Measurements from ENCODE around the gene BRAF.
"Not testable (repeated sequence)": the region's sequence is repeated elsewhere in the genome, so short reads cannot be mapped to it uniquely, and the experiment has no call there.

BRAF gene

DNA sequence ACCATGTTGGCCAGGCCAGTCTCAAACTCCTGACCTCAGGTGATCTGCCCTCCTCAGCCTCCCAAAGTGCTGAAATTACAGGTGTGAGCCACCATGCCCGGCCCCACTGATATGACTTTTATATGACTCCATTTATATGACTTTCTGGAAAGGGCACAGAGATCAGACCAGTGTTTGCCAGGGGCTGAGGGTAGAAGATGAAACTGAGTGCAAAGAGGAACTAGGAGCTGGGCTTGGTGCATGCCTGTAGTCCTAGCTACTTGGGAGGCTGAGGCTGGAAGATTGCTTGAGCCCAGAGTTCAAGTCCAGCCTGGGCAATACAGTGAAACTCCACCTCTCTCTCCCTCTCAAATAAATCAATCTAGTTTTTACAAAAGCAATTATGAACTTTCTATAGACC lies 7.5 kb downstream of the BRAF start:
- no peak for DNase-seq

DNA sequence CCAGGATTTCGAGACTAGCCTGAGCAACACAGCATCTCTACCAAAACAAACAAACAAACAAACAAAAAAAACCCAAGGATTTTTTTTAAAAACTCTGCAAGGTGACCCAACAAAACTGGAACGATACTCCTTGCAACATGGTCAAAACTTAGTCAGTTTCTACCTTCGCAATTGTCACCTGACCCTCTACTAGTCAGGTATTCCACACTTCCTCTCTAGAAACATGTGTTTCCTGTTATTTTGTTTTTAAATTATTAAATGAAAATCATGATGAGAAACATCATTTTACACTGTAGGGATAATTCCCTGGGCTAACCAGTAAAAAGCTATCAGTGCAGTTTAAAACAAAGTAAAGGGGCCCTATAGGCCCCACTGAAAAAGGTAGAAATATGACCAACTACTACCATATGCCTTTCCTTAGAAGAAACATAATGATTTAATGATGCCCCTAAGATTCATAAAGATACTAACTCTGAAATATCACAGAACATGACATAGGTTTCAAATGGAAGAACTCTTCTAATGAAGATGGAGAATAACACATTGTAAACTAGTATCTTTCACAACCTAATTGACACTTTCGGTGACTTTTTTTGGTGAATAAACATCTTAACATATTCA lies 8.7 kb downstream of the BRAF start:
- no peak for DNase-seq

GRCh38 chr7:140914083-140914482 lies 10.6 kb downstream of the BRAF start:
- DNase-seq = no peak

GRCh38 chr7:140913596-140913928 lies 11.2 kb downstream of the BRAF start:
- not testable (repeated sequence) for DNase-seq

DNA sequence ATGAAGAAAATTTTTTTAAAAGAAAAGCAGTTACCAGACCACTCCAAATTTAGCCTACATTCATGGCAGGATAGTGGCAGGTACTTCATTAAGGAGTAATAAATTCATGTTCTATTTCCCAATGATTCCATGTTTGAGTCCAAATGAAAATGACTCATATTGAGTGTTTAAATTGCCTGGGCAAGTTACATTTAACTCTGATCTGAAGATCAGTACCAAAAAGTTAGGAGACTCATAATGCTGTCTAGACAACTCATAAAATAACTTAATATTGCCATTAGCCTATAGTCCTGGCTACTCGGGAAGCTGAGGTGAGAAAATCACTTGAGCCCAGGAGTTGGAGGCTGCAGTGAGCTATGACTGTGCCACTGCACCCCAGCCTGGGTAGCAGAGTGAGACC lies 13.0 kb downstream of the BRAF start:
- no peak for DNase-seq

DNA sequence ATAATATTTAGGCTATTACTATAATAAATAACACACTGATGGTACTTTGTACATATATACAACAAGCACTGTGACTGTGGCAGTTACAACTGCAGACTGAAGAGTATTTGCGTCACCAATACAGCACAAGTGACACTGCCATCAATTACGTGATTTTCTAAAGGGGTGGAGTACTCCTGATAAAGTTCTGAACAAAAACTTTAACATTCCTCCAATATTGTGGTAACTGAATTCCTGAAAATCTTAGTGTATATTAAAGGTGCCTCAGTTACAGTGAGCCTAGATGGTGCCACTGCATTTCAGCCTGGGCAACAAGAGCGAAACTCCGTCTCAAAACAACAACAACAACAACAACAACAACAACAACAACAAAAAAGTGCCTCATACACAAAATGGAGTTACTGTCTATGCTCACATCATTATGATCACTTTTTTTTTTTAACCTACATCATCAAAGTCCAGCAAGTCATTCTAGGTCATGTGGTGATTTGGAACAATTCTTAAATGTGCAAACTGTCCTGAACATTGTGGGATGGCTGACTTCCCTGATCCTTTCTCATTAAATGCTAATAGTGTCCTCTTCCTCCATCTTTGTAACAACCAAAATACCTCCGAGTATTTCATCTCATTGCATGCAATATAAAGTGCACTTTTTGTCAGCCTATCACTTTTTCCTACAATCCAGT lies 15.1 kb downstream of the BRAF start:
- DNase-seq = no peak

- no peak for DNase-seq
These were observed 16.4 kb downstream of the BRAF start for GRCh38 chr7:140908361-140908760.

DNA sequence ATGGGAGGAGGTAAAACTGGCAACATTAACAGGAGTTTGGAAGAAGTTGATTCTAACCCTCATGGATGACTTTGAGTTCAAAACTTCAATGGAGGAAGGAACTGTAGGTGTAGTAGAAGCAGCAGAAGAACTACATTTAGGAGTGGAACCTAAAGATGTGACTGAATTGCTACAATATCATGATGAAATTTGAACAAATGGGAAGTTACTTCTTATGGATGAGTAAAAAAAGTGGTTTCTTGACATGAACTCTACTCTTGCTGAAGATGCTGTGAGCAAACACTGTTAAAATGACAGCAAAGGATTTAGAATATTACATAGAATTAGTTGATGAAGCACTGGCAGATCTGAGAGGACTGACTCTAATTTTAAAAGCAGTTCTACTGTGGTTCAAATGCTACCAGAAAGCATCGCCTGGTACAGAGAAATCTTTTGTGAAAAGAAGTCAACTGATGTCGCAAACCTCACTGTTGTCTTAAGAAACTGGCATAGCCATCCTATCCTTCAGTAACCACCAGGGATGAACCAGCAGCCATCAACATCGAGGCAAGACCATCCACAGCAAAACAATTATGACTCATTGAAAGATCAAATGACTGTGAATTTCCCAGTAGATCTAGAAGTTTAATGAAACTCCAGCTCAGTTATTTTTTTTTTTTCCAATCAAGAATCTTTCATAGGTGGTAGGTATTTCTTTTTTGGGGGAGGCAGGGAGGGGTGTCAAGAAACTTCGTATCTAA lies 20.8 kb downstream of the BRAF start:
- no peak for DNase-seq

GRCh38 chr7:140902303-140902953 lies 22.3 kb downstream of the BRAF start:
- no peak for DNase-seq

- DNase-seq = no peak
These were observed 22.8 kb downstream of the BRAF start for GRCh38 chr7:140901941-140902302.

- no peak for DNase-seq
These were observed 24.8 kb downstream of the BRAF start for GRCh38 chr7:140899883-140900282.

DNA sequence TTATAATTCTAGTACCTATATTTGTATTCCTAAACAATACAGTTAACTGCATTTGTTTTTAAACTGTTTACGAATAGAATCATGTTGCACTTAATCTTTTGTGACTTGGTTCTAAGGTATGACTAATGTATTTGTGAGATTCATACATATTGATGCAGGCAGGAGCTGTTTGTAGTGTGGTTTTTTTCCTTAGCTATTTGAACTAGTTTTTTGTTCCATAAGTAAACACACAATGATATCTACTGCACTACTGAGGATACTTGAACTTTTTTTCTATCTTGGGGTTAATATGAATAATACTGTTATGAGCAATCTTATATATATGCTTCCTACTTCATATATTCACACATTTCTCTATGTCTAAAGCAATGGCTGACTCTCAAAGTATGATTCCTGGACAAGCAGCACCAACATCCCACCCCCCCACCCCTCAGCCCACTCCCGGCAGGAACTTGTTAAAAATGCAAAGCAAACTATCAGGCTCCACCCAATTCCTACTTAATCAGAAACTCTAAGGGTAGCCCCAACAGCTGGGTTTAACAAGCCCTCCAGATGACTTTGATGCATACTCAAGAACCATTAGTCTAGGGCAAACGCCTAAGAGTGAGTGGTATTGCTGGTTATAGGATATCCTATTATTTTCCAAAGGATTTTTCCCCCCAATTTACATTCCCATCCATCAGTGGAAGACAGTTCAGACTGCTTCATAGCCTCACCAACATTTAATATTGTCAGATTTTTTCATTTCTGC lies 25.8 kb downstream of the BRAF start:
- DNase-seq = no peak

DNA sequence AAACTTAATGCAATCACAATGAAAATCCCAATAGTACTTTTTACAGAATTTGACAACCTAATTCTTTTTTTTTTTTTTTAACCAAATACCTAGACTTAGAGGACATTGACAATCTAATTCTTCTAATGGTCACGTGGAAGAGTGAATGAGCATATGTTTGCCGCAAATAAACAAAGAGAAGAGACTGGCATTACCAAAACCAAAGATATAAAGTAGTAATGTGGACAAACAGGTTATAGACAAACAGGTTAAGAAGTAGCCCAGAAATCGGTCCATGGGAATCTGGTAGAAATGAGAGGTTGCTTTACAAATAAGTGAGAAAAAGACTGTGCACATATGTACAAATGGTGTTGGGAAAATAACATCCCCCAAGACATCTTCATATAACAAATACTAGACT lies 27.7 kb downstream of the BRAF start:
- DNase-seq = no peak

DNA sequence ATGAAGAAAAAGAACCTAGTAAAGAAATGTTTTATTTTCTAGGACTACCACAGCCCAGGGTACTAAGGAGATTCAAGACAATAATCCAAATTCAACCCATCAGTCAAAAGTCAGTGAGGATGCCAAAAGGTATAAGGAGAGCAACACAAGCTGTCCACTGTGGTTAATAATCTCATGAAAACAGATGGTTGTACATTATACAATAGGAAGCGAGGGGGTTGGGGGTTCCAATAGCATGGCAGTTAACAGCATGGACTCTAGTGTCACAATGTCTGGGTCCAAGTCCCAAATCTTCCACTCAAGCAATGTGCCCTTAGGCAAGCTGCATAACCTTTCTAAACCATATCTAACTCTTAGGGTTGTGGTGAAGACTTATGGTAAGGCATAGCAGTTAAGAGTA lies 35.1 kb downstream of the BRAF start:
- DNase-seq = no peak

- DNase-seq = no peak
These were observed 35.6 kb downstream of the BRAF start for GRCh38 chr7:140889150-140889549.

DNA sequence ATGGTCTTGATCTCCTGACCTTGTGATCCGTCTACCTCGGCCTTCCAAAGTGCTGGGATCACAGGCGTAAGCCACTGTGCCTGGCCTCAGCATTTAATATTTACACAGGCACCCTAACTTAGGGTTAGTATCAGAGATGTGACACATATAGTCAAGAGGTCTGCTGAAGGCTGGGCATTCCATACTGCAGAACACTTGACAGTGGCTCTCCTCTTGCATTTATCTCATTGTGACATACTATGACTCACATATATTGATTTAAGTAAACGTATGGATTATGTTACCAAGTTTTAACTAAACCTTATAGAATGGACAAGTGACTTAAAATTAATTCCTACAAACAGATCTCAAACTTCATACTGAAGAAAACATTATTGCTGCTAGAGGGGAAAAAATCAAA lies 36.6 kb downstream of the BRAF start:
- DNase-seq = no peak

- no peak for DNase-seq
These were observed 38.9 kb downstream of the BRAF start for GRCh38 chr7:140885735-140886334.

GRCh38 chr7:140883378-140883777 lies 41.4 kb downstream of the BRAF start:
- no peak for DNase-seq

DNA sequence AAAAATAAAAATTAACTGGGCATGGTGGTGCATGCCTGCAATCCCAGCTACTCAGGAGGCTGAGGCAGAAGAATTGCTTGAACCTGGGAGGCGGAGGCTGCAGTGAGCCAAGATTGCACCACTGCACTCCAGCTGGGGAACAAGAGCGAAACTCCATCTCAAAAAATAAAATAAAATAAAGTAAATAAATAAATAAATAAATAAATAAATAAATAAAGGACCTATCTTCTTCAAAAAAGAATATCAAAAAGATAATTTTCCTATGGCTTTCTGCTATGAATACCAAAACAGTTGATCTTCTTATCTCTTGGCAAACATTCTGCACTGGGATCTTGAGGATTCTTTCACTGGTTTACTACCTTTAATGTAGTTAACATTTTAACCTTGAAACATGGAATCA lies 41.9 kb downstream of the BRAF start:
- DNase-seq = not testable (repeated sequence)

DNA sequence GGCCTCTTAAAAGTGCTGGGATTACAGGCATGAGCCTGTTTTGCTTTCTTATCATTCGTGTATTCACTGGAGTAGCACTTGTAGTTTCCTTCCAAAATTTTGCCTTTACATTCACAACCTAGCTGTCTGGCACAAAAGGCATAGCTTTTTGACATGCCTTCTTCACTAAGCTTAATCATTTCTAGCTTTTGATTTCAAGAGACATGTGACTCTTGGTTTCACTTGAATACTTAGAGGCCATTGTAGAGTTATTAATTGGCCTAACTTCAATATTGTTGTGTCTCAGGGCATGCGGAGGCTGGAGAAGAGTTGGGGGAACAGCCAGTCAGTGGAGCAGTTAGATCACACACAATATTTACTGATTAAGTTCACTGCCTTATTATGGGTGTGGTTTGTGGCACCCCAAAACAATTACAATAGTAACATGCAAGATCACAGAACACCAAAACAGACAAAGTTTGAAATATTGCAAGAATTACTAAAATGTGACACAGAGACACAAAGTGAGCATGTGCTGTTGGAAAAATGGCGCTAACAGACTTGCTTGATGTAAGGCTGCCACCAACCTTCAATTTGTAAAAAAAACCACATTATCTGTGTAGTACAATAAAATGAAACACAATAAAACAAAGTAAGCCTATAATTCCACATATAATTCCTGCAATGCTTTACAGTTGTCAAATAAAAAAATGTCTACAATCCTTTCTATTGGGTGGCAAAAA lies 43.1 kb downstream of the BRAF start:
- DNase-seq = no peak

- DNase-seq = no peak
These were observed 47.5 kb downstream of the BRAF start for GRCh38 chr7:140877249-140877524.

GRCh38 chr7:140876519-140877248 lies 48.0 kb downstream of the BRAF start:
- DNase-seq = no peak

Measured in NCI-H774 (cell line).